HG03039 (cell line): ENCODE results near the gene UGDH.
"Not testable (repeated sequence)": the region's sequence is repeated elsewhere in the genome, so short reads cannot be mapped to it uniquely, and the experiment has no call there.

ENCODE experiments used
- ATAC-seq: cut with Tn5 transposase; IDR thresholded peaks from one replicate; pipeline ENCODE4 v1.9.1; 2021; ENCODE audit warnings: mild to moderate bottlenecking, moderate library complexity; ENCODE audit not compliant: unreplicated experiment

Gene UGDH

DNA sequence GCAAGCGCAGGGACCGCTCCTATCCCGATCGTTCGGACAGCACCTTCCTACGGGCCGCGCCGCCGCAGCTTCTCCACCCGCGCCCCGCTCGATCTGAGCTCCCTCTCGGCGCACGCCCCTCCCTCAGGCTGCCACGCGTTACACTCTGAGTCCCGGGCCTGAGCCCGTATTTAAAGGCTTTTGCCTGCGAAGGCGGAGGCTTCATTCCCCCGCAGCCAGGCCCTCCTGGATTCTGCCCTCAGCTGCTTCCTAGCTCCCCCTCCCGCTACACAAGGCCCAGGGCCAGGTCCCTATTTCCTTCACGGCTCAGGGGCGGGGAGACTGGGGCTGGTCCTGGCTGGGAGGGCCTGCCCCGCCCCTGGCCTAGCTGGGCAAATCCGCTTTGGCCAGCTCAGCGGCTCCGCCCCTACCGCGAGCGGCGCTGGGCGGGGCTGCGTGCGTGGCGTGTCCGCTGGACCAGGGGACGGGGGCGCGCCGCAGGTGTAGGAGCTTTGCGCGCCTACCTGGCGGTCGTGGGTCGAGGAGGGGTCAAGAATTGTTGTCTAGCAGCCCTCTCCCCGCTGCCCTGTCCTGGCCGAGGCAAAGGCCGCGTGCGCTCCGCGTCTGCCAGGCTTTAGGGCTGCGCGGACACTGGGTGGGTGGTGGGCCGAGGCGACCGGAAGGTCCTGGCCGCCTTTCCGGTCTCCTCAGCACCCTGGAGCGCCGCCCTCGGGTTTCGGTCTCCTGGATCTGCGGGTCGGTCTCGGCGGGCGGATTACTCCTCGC is at the start of gene UGDH:
UGDH (minus strand) TSS at position 144 of the 765 bp plus-strand sequence. CDS start 5,927 bp downstream, outside the sequence.
- ATAC-seq = peak; percentile 95

GRCh38 chr4:39574946-39575345 is 47.7 kb upstream of the UGDH start:
- ATAC-seq = no peak

DNA sequence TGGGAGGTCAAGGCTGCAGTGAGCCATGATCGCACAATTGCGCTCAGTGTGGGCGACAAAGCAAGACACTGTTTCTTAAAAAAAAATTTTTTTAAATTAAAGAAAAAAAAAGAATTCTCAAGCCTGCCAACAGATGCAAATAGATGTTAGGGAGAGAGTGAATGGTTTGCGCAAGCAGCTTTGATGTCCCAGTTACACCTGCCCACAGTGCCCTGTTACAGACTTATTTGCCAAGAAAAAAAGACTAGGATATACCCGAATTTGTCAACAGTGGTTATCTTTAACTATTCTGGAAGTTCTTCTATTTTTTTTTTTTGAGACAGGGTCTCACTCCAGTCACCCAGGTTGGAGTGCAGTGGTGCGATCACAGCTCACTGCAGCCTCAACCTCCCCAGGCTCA is 44.3 kb upstream of the UGDH start:
- ATAC-seq = no peak

GRCh38 chr4:39571054-39571453 is 43.8 kb upstream of the UGDH start:
- ATAC-seq = no peak

- ATAC-seq = no peak
These were observed 42.0 kb upstream of the UGDH start for GRCh38 chr4:39569209-39569608.

DNA sequence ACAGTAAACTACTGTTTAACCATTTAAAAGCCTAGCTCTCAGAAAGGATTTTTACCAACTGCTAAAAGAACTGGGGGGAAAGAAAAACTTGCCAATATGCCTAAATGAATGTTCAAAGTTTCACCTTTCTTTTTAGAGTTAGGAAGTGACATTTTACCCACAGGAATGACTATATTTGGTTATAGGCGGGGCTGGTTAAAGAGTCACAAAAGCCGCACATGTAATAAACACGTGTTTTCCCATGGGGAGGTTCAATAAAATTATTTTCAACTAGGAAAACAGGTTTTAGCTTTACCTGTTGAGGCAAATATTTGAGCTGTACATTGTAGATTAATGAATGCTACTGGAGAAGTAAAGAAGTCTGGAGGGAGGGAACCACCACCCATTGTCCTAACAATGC is 41.6 kb upstream of the UGDH start:
- ATAC-seq = peak; percentile 54

DNA sequence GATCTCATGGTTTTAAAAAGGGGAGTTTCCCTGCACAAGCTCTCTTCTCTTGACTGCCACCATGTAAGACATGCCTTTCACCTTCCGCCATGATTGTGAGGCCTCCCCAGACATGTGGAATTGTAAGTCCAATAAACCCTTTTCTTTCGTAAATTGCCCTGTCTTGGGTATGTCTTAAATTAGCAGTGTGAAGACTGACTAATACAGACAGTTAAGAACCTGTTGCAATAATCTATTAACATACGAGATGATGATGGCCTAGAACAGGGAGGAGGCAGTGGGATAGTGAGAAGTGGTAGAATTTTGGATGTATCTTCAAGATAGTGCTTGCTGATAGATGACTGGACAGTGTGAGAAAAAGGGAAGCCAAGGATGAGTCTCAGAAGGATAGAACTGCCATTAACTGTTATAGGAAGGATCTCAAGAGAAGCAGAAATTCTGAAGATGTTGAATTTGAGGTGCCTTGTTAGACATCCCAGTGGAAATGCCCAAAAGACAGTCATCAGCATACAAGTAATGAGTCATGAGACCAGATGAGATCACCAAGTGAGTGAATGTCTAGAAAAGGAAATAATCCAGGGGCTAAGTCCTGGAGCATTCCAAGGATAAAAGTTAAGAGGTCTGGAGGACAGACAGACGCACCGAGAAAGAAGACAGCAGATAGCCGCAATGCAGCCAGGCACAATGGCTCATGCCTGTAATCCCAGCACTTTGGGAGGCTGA is 38.8 kb upstream of the UGDH start:
- no peak for ATAC-seq

GRCh38 chr4:39563346-39563847 is 36.2 kb upstream of the UGDH start:
- no peak for ATAC-seq

- ATAC-seq = no peak
These were observed 35.6 kb upstream of the UGDH start for GRCh38 chr4:39562792-39563191.

- ATAC-seq = no peak
These were observed 32.4 kb upstream of the UGDH start for GRCh38 chr4:39559626-39560025.

DNA sequence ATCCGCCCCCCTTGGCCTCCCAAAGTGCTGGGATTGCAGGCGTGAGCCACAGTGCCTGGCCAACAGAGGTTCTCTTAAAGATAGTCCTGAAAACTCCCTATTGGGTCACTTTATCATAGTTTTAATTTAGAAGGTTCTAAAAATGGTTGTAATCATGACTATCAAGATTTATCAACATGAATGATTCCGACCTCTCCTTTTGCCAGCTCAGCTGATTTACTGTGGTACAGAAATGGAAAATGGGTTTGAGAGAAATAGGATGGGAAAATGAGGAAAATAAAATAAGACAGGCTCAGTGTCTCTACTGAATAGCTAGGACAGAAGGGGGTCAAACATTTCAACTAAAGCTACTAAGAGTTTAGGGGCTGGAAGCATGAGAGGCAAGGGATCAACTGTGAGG is 28.2 kb upstream of the UGDH start:
- ATAC-seq = no peak

DNA sequence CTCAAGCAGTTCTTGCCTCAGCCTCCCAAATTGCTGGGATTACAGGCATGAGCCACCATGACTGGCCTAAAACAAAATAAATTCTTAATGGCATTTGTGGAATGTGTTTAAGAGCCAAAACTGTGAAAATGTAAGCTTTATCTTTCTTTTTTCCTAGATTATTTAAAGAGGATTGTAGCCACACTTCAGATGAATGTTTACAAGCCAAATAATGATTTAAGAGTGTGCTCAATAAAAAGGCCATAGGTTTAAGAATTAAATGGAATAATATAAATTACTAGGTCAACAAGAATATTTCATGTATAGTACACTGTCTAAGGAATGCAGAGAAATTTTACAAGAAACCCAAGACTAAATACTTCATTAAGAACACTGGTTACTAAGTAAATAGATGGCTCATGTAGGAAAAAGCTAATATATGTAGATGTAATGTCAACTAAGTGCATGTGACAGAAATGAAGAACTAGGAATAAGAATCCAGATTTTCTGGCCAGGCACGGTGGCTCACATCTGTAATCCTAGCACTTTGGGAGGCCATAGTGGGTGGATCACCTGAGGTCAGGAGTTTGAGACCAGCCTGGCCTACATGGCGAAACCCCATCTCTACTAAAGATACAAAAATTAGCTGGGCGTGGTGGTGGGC is 21.3 kb upstream of the UGDH start:
- no peak for ATAC-seq

GRCh38 chr4:39544580-39545315 is 17.5 kb upstream of the UGDH start:
- ATAC-seq = no peak

DNA sequence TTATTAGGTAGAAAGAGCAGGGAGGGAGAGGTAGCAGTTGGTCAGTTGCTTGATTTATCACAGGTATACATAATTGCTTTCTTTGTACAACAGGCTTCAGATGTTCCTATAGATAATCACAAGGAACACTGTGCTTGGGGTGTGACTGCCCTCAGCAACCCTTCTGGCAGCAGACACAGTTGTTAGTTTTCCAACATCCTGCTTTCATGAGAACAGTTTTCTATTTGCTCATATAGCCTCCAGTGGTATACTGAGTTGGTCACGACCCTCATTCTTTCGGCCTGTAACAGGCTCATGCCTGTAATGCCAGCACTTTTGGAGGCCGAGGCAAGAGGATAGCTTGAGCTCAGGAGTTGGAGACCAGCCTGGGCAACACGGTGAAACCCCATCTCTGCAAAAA is 16.8 kb upstream of the UGDH start:
- not testable (repeated sequence) for ATAC-seq

DNA sequence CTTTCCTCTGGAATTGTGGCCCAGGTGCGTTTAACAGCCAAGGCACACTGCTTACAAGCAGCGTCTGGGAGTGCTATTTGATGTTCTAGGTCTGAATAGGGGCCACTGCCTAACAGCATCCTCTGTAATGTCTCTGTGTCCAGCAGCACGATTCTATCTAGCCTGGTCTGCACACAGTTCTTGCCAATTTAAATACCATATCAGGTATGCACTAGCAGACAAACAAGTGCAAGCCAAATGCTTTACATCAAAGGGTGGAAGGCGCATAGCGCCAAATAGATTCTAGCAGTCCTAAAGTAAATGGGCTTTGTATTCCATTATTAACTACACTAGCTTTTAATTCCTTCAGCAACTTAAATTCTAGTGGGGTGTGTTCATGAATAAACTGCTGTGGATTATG is 15.8 kb upstream of the UGDH start:
- ATAC-seq = no peak

- ATAC-seq = no peak
These were observed 15.4 kb upstream of the UGDH start for GRCh38 chr4:39542611-39543012.

DNA sequence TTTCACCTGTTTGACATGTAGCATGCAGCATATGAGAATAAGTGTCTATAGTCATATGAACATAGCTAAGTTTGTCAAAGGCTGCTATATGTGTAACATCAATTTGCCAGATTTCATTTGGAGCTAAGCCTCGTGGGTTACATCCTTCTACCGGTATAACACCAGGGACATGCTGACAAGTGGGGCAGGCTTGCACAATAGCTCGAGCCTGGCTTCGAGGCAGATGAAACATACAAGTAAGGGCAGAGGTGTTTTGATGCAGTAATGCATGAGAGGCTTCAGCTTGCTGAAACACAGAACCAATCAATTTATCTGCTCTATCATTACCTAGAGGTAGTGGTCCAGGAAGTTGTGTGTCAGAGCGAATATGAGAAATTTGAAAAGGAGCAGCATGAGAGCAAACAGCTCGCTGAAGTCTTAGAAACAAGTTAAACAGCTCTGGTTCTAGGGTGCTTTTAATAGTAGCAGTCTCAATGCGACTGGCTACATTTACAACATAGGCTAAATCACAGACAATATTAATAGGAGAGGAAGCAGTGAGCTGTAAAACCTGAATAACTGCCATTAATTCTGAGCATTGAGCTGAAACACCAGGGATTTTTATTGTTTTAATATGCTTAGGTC is 14.9 kb upstream of the UGDH start:
- no peak for ATAC-seq

GRCh38 chr4:39539089-39539611 is 11.9 kb upstream of the UGDH start:
- ATAC-seq = no peak

GRCh38 chr4:39533541-39533940 is 6.3 kb upstream of the UGDH start:
- no peak for ATAC-seq

GRCh38 chr4:39532237-39532636 is 5.0 kb upstream of the UGDH start:
- not testable (repeated sequence) for ATAC-seq
